SK-N-MC (cell line): ENCODE data around the gene MIF.

ENCODE experiments used
- EZH2 ChIP-seq: fragments of 200-600 bp; sonication (generic); IDR thresholded peaks from one replicate; pipeline ENCODE4 v1.6.1; 2017; ENCODE audit warnings: antibody characterized with exemption
- POLR2AphosphoS5 ChIP-seq: IDR thresholded peaks from 2 replicates; pipeline ENCODE4 v1.6.1; 2012; ENCODE audit warnings: mild to moderate bottlenecking, low read depth, low read length, borderline replicate concordance

DNA sequence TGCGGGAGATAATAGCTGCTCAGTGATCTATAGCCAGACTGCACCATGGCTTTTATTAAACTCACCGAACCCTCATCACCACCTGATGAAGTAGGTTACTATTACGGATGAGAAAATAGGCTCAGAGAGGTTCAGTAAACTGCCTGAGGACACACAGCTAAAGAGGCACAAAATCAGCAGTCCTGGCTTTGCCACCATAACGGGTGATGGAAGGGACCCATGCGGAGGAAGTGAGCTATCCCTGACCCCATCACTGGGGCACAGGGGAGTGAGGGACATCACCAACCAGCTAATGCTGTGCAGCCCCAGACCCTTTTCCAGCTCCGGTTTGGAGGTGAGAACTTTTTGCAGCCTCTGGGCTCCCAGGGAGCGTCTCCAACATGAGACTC is 48.1 kb upstream of the MIF start:
- no peak for TF ChIP-seq EZH2
- no peak for TF ChIP-seq POLR2AphosphoS5
